Right lobe of liver (tissue), 4 donors: ENCODE measurements around the gene PRKCQ.

Experiments
- POLR2A ChIP-seq: fragments of 450-650 bp; IDR thresholded peaks from one replicate; pipeline ENCODE4 v1.6.1; 2017; ENCODE audit warnings: antibody characterized with exemption, mild to moderate bottlenecking
- TF ChIP-seq, protein P1 (sequence below), 4 donors: fragments of 200-600 bp in 3 of 4; fragments of 450-650 bp in 1 of 4; IDR thresholded peaks; one replicate each; pipeline versions ENCODE4 v1.5.1 to v1.8.0; 2016 to 2022; ENCODE audit warnings: antibody characterized with exemption in 4 of 4, mild to moderate bottlenecking in 2 of 4
- donor health status: DM: no; HTN: no; CAD: no.
- donor health status: DM: no; HTN: no; CAD: no.
- donor health status: DM: no; HTN: yes; CAD: no.

DNA sequence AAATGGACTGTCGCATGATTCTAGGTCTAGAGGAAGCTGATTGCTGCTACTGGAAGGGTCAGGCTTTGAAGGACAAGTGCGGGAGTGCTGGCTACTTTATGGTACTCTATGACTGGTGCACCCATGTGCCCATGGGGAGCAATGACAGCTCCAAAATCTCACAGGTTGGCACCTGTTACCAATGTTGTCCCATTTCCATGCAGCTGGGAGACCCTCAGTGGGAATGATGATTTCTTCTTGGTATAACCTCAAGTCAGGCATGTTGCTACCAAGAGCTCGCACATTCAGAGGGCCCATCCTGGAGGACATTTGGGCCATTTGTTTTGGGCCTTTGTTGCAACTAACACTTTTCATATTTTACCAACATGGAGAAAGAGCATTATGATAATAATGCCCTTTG, 174.4 kb downstream of the PRKCQ start:
- TF ChIP-seq, protein P1, sequence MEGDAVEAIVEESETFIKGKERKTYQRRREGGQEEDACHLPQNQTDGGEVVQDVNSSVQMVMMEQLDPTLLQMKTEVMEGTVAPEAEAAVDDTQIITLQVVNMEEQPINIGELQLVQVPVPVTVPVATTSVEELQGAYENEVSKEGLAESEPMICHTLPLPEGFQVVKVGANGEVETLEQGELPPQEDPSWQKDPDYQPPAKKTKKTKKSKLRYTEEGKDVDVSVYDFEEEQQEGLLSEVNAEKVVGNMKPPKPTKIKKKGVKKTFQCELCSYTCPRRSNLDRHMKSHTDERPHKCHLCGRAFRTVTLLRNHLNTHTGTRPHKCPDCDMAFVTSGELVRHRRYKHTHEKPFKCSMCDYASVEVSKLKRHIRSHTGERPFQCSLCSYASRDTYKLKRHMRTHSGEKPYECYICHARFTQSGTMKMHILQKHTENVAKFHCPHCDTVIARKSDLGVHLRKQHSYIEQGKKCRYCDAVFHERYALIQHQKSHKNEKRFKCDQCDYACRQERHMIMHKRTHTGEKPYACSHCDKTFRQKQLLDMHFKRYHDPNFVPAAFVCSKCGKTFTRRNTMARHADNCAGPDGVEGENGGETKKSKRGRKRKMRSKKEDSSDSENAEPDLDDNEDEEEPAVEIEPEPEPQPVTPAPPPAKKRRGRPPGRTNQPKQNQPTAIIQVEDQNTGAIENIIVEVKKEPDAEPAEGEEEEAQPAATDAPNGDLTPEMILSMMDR (IDR thresholded peaks at IDR 0.05): no peak
- no peak for TF ChIP-seq POLR2A
